HG02943 (cell line): ENCODE results near the gene COLQ.
"Not testable (repeated sequence)": the region's sequence is repeated elsewhere in the genome, so short reads cannot be mapped to it uniquely, and the experiment has no call there.

Experiments
- ATAC-seq: cut with Tn5 transposase; IDR thresholded peaks from one replicate; pipeline ENCODE4 v1.9.1; 2021; ENCODE audit warnings: mild to moderate bottlenecking, low read depth, moderate library complexity; ENCODE audit not compliant: unreplicated experiment

Gene COLQ

GRCh38 chr3:15458212-15458780, 63.2 kb downstream of the COLQ start:
- ATAC-seq: no peak

- not testable (repeated sequence) for ATAC-seq
Measured at GRCh38 chr3:15456915-15457314, 64.6 kb downstream of the COLQ start.

GRCh38 chr3:15456321-15456720, 65.2 kb downstream of the COLQ start:
- no peak for ATAC-seq

- ATAC-seq: no peak
Measured at GRCh38 chr3:15455756-15456155, 65.8 kb downstream of the COLQ start.

GRCh38 chr3:15454965-15455364, 66.5 kb downstream of the COLQ start:
- no peak for ATAC-seq

GRCh38 chr3:15453991-15454625, 67.4 kb downstream of the COLQ start:
- ATAC-seq: no peak

GRCh38 chr3:15453501-15453900, 68.0 kb downstream of the COLQ start:
- ATAC-seq: no peak

- ATAC-seq: no peak
Measured at GRCh38 chr3:15452961-15453360, 68.5 kb downstream of the COLQ start.

- no peak for ATAC-seq
Measured at GRCh38 chr3:15452156-15452555, 69.3 kb downstream of the COLQ start.

GRCh38 chr3:15451216-15452113, 70.0 kb downstream of the COLQ start:
- ATAC-seq: no peak

GRCh38 chr3:15450438-15451215, 70.9 kb downstream of the COLQ start:
- ATAC-seq: no peak

- no peak for ATAC-seq
Measured at GRCh38 chr3:15449489-15450224, 71.8 kb downstream of the COLQ start.

GRCh38 chr3:15443826-15444524, 77.5 kb downstream of the COLQ start:
- ATAC-seq: no peak

GRCh38 chr3:15440891-15441290, 80.6 kb downstream of the COLQ start:
- no peak for ATAC-seq

GRCh38 chr3:15439476-15439875, 82.0 kb downstream of the COLQ start:
- no peak for ATAC-seq

GRCh38 chr3:15438983-15439382, 82.5 kb downstream of the COLQ start:
- ATAC-seq: no peak

GRCh38 chr3:15436246-15436645, 85.3 kb downstream of the COLQ start:
- no peak for ATAC-seq

GRCh38 chr3:15434756-15435155, 86.8 kb downstream of the COLQ start:
- ATAC-seq: no peak

- no peak for ATAC-seq
Measured at GRCh38 chr3:15433531-15433930, 88.0 kb downstream of the COLQ start.
